GM18505 (cell line): ENCODE results near the gene MAPK12.

Experiments used
- ATAC-seq: cut with Tn5 transposase; IDR thresholded peaks from one replicate; pipeline ENCODE4 v1.9.1; 2021; ENCODE audit not compliant: unreplicated experiment
- POLR2A ChIP-seq: IDR thresholded peaks from 4 replicates; pipeline ENCODE4 v1.6.1; 2011; ENCODE audit warnings: borderline replicate concordance; ENCODE audit not compliant: insufficient read depth, insufficient read length; ENCODE audit errors: extremely low read depth

The MAPK12 gene

DNA sequence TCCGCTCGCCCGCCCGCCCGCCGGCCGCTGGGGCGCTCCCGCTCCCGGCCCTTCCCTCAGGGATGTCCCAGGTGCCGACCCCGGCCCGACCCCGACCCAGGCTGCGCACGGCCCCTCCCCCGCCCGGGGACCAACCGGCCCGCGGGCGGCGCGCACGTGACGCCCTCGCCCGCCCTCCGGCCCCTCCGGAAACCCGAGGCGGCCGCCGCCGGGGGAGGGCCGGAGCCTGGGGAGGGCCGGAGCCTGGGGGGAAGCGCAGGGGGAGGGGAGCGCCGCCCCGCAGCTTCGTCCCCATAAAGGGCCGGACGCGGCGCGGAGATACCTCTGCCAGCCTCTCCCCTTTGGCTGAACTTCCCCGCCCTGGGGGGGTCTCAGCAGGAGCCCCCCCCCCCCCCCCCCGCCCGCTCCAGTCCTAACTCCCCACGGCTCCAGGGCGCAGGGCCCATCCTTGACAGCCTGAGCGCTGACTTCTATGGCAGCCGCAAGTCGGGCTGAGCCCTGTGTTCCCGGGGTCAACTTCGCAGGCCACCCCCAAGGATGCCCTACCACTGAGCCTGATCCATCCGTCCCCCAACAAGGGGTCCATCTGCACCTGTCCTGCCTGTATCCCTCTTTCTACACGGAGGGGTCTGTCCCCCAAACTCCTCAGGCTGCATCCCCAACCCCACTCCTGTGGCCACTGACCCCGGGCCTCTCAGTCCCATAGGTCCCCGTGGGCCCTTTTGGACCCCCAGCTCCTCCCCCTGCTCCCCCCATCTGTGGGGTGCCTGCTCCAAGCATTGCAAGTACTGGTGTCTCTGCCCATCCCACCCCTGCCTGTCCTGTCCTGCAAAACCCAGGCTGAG is at the start of gene MAPK12:
Gene MAPK12, minus strand, starts transcription at position 69 of the 845 bp plus-strand sequence. CDS start 174 bp downstream, outside the sequence.
- TF ChIP-seq POLR2A, result no peak
- no peak for ATAC-seq

DNA sequence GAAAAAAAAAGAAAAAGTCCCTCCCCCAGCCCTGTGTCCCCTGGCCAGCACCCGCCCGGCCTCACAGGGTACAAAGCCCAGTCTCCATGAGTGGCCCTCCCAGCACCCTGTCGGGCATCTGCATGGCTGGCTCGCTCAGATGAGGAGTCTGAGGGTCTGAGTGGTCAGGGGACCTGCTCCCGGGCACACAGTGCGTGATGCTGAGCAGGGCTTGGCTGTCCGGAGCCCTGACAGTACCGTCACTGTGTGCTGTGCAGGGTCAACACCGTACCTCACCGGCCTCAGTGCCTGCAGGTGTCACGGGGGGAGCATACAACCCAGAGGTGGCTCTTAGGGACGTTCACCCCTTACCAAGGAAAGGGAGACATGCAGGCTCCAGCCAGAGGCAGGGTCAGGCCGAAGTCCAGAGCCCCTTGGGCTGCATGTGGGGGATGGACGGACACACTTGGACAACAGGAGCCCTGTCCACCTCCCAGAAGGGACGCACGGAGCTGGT is 49.5 kb upstream of the MAPK12 start:
- no peak for ATAC-seq
- no peak for TF ChIP-seq POLR2A

DNA sequence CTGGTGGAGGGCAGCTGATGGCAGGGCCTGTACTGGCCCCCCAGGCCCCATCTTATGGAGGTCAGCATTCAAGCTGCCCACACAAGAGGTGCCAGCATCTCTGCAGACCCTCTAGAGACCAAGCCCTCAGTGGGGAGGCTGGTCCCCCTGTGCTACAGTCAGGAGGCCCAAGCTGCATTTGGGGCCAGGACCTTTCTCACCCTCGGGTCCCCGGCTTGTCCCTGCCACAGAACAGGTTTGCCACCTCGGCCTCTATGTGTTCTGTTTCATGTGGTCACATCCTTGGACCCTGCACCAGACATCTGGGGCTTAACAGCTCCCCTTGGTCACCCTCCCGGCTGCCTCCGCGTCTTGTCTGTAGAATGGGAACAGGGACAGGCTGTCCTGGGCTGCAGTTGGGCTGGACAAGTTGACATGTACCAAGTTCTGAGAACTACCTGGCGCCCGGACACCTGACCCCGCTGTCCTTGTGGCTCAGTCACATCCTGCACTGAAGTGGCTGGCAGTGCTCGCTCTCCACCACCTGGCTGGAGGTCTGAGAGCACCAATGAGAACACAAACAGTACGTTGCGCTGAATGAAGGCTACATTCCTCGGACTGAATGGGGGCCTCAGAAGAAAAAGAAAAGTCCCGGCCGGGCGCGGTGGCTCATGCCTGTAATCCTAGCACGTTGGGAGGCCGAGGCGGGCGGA is 48.7 kb upstream of the MAPK12 start:
- ATAC-seq, result no peak

DNA sequence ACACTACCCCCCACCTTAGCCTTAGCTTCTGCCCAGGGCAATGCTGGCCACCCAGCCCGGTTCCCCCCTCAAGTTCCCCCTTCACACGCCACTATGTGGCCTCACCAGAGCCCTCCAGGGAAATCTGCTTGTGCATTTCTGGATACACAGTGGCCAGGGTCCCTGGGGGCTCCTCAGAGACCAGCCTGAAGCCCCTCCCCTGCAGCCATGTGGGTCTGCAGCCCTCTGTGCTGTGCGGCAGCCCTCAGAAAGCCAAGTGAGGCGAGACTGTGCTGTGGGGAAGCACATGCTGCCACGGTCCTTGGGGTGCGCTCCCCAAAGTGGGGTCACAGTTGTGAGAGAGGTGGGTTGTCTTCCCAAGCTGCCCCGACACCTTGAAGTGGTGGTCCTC is 48.1 kb upstream of the MAPK12 start:
- ATAC-seq, result no peak
- no peak for TF ChIP-seq POLR2A

More for the DNA sequence above, 48.7 kb upstream of the MAPK12 start:
- no peak for TF ChIP-seq POLR2A

DNA sequence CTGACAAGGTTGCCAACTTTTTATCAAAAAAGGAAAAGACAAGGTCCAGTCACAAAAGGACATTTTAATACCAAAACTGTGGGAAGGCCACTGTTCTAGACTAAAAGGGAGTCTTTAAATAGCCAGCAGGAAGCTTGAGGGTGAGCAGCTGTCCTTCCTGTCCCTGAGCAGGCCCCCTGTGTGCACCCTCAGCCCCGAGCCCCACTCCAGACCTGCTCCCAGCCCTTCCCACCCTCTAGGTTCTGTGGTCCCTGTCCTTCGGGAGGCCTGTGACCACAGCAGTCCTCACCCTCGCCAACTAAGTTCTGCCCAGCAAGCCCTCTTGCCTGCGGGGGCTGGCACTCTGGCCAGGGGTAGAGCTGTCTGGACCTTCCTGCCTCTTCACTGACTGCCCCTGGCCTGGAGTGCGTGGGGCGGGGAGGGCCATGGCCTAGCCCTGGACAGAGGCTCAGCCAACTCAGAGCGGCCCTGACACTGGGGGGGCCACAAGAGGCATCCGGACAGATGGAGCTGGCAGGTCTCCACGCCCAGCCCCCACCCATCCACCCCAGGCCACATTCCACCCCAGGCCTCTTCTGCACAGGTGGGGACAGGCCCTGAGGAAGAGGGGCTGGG is 47.6 kb upstream of the MAPK12 start:
- TF ChIP-seq POLR2A, result no peak
- no peak for ATAC-seq

DNA sequence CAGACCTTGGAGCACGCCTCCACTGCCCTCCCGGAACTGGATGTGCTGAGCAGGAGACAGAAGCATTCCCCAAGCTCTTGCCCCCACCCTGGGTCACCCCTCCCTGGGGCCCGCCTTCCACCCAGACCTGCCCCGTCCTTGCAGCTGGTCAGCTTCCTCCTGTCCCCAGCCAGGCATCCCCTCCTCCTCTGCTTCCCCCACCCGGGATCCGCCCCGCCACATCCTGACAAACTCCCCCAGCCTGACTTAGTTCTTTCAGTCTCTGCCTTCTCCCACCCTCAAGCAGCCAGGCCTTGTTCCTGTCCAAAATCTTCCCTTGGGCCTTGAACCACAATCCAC is 47.1 kb upstream of the MAPK12 start:
- TF ChIP-seq POLR2A, result no peak

DNA sequence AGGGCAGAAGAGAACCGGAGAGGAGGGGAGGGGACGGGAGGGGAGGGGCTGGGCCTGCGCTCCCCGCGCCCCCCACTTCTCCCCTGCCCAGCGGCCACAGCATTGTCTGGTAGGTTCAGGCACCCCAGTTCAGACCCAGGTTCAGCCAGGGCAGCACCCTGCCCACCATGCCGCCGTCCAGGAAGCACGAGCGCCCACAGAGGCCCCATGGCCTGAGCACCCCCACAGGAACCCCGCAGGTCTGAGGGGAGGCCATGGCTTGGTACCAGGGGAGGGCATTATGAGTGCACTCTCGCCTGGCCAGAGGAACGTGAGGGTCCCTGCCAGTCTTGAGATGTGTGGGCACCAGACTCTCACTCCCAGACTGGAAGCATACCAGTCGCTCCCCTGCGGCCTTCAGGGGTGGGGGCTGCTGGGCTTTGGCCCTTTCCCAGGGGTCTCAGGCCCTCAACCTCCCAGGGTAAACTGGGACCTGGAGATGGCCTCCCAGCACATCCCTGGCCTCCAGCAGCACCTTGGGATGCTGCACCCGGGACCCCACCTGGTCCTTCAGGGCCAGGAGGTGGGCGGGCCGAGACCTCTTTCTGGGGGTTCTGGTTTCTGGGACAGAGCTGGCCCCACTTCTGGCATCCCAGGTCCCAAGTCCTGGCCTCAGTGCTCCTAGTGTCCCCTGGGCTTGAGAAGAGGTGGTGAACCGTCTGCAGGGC is 46.6 kb upstream of the MAPK12 start:
- no peak for TF ChIP-seq POLR2A
- ATAC-seq, result no peak

More for the DNA sequence above, 47.1 kb upstream of the MAPK12 start:
- ATAC-seq, result no peak

DNA sequence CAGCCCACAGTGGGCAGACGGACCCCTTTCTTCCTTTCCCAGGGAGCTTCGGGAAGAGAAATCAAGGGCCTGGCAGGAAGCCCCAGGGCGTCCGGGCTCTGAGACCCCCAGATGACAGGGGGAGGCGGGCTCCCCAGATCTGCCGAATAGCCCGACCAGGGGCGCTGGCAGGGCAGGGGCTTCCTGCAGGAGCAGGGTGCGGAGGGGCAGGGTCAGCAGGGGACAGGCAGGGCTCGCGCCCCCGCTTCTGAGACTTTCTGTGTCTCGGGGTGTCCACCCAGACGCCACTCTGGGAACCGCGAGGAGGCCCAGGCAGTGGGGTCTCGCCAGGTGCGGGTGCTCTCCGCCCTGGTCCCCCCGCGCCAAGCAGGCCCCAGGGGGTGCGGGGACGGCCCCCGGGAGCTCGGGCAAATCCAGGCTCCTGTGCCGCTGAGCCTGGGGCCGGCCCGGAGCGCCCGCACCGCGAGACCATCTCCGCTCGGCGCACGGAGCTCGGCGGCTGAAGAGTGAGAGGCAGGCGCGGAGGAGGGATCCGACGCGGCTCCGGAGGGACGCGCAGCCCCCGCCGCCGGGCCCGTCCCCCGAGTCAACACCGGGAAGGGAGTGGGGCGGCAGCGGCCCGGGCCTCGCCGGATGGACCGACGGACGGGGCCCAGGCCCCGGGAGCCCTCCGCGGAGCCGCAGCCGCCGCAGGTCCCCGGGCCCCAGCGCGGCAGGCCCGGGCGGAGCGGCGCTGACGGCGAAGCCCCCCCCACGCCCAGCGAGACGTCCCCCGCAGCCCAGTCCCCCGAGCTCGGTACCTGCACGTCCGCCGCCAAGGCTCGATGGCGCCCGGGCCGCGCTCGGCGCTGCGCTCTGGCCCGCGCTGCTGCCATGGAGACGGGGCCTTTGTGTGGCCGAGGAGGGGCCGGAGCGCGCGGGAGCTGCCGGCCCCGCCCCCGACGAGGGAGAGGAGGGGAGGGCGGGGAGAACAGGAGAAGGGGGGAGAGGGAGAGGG is 45.6 kb upstream of the MAPK12 start, which contains the start of gene PLXNB2:
Gene PLXNB2, minus strand, starts transcription at position 894 of the 997 bp plus-strand sequence. CDS start 17,062 bp downstream, outside the sequence.
- ATAC-seq, result peak; percentile 40
- peak; percentile 49 for TF ChIP-seq POLR2A

DNA sequence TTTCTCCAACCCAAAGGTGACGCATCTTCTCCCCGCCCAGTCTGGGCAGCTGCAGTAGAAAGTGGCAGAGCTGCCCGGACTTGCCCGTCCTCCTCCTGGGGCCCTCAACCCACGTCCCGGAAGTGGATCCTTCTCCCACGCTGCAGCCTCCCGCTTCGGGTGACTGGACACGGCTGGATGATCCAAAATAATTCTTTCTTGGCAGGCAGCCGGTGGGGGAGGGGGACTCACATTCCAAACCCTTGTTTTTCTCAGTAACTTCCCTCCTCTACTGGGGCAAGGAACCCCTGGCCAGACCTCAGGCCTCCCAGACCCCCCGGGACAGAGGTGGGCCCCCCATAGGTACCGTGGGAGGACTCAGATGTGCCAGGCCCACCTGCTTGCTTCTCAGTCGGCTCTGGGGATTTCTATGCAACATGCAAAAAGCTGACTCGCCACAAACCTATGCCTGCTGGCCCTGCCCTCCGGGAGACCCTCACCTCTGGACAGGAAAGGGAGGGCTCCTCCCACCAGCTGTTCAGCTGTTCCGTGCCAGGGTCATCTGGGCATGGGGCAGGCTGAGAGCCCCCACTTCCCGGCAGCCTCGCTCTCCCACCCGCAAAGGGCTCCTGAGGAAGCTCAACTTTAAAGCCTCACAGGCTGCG is 44.6 kb upstream of the MAPK12 start:
- no peak for ATAC-seq
- no peak for TF ChIP-seq POLR2A

DNA sequence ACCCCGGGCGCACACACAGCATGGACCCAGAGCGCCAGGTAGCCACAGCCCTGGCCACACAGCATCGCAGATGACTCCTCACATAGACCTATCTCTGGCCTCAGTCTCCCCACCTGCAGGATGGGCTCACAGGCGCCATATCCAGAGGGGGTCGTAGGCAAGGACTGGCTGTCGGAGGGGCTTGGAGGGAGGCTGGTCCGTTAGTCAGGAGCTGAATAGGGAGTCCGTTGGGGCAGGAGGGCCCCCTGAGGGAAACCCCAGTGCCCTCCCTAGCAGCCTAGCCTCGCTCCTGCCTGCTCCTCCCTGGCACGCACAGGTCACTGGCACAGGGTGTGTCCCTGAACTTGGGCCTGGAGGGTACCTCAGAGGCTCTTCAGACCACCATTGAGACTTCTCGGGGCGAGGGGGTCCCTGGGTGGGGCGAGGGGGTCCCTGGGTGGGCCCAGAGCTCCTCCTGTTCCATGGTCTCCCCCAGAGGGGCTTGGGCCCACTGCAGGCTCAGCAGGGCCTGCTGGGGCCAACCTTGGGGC is 44.0 kb upstream of the MAPK12 start:
- TF ChIP-seq POLR2A, result no peak

More for the DNA sequence above, 44.0 kb upstream of the MAPK12 start:
- no peak for ATAC-seq
